22Rv1 (cell line): ENCODE results near the gene ZNF385C.

Experiments
- H3K27ac ChIP-seq: fragments of 450-650 bp; 2 replicates; pipeline ENCODE4 v1.5.1; 2017
- CTCF ChIP-seq: fragments of 450-650 bp; IDR thresholded peaks from 2 replicates; pipeline ENCODE4 v1.5.1; 2017; ENCODE audit warnings: mild to moderate bottlenecking
- ZFX ChIP-seq: fragments of 450-650 bp; IDR thresholded peaks from 2 replicates; pipeline ENCODE4 v1.6.1; 2017; ENCODE audit warnings: antibody characterized with exemption, borderline replicate concordance

ZNF385C gene

GRCh38 chr17:42053731-42054500 is 44.4 kb downstream of the ZNF385C start:
- H3K27ac ChIP-seq, result no peak overlapping the region
- TF ChIP-seq CTCF, result no peak
- no peak for TF ChIP-seq ZFX

- TF ChIP-seq ZFX (no peak), CTCF (no peak)
- no peak overlapping the region for H3K27ac ChIP-seq
Measured at GRCh38 chr17:42052346-42052877, 45.9 kb downstream of the ZNF385C start.

GRCh38 chr17:42051645-42052044 is 46.6 kb downstream of the ZNF385C start:
- no peak overlapping the region for H3K27ac ChIP-seq
- no peak for TF ChIP-seq ZFX
- no peak for TF ChIP-seq CTCF

- no peak overlapping the region for H3K27ac ChIP-seq
- TF ChIP-seq ZFX, result no peak
- no peak for TF ChIP-seq CTCF
Measured at GRCh38 chr17:42051013-42051400, 47.3 kb downstream of the ZNF385C start.

GRCh38 chr17:42050393-42051012 is 47.8 kb downstream of the ZNF385C start, which contains the start of gene C17orf113:
TSS of gene C17orf113 (minus strand) at chr17:42050601. CDS start at chr17:42043376, 7,225 bp downstream.
- TF ChIP-seq ZFX, result no peak
- TF ChIP-seq CTCF, result peak; percentile 58
- no peak within 1 kb of the TSS; the same call in 1 of the 2 replicates for H3K27ac ChIP-seq

- TF ChIP-seq ZFX (no peak), CTCF (no peak)
- H3K27ac ChIP-seq, result no peak overlapping the region; the same call in 1 of the 2 replicates
Measured at GRCh38 chr17:42049834-42050392, 48.4 kb downstream of the ZNF385C start.
